Measurements from ENCODE around the gene CCDC50.

- no peak for TF ChIP-seq CTCF (IDR thresholded peaks at IDR 0.05; ENCODE audit: low read depth, low read length, poor library complexity, severe bottlenecking)
- TF ChIP-seq EZH2phosphoT487 (IDR thresholded peaks at IDR 0.05; ENCODE audit: borderline replicate concordance, low read length), result no peak
Measured at GRCh38 chr3:191388823-191389222, 59.6 kb downstream of the CCDC50 start.
